Fibroblast of the aortic adventitia (primary cell): ENCODE data around the gene GBE1. TPM values are rescaled to one million over a fixed set of nuclear protein-coding genes. Genes with fewer than 3 reads are reported as not detected.
"Not testable (repeated sequence)": the region's sequence is repeated elsewhere in the genome, so short reads cannot be mapped to it uniquely, and the experiment has no call there.

Experiments used
- DNase-seq: peaks from one replicate; pipeline ENCODE4 v3.0.0-alpha.2; 2010; ENCODE audit warnings: low read depth
- H3K4me3 ChIP-seq: 2 replicates; pipeline ENCODE4 v1.5.1; 2011; ENCODE audit warnings: low read depth, mild to moderate bottlenecking, control low read depth, low read length, moderate library complexity
- total RNA-seq: library from RNA; depleted of rRNA; stranded (reverse); fragments of >200 nt; gene quantifications from 2 replicates; pipeline ENCODE4 v1.2.3, GENCODE V29; 2012; ENCODE audit warnings: low replicate concordance
- TF ChIP-seq, protein P1 (sequence below): IDR thresholded peaks from 2 replicates; pipeline ENCODE4 v1.5.1; 2011; ENCODE audit warnings: mild to moderate bottlenecking, low read length, control low read depth, inconsistent platforms; ENCODE audit not compliant: insufficient read depth

Gene GBE1
- total RNA-seq, 1 donor = 204 TPM

DNA sequence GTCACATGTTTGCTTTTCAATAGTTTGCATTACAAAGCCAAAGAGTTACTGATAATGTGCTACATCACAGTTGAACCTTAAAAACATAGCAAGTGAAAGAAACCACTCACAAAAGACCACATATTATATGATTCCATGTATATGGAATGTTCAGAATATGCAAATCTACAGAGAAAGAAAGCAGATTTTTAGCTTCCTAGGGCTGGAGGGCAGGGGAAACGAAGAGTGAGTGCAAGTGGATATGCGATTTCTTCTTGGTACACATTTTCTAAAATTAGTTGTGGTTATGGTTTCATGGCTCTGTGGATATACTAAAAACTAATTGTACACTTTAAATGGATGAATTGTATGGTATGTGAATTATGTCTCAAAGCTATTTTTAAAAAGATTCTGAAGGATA is 4.0 kb upstream of the GBE1 start:
- no peak for DNase-seq
- TF ChIP-seq, protein P1, sequence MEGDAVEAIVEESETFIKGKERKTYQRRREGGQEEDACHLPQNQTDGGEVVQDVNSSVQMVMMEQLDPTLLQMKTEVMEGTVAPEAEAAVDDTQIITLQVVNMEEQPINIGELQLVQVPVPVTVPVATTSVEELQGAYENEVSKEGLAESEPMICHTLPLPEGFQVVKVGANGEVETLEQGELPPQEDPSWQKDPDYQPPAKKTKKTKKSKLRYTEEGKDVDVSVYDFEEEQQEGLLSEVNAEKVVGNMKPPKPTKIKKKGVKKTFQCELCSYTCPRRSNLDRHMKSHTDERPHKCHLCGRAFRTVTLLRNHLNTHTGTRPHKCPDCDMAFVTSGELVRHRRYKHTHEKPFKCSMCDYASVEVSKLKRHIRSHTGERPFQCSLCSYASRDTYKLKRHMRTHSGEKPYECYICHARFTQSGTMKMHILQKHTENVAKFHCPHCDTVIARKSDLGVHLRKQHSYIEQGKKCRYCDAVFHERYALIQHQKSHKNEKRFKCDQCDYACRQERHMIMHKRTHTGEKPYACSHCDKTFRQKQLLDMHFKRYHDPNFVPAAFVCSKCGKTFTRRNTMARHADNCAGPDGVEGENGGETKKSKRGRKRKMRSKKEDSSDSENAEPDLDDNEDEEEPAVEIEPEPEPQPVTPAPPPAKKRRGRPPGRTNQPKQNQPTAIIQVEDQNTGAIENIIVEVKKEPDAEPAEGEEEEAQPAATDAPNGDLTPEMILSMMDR = no peak
- no peak overlapping the region for H3K4me3 ChIP-seq

DNA sequence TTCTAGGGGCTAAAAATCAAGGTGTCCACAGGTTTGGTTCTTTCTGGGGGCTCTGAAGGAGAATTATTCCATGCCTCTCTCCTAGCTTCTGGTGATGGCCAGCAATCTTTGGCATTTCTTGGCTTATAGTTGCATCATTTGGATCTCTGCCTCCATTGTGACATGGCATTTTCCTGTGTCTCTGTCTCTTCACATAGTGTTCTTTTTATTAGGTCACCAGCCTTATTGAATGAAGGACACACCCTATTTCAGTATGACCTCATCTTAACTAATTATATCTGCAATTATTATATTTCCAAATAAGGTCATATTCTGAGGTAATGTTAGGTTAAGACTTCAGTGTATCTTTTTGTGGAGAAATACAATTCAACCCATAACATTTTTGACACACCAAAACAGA is 3.2 kb upstream of the GBE1 start:
- TF ChIP-seq, protein P1 = no peak
- no peak overlapping the region for H3K4me3 ChIP-seq
- DNase-seq = peak; percentile 49

DNA sequence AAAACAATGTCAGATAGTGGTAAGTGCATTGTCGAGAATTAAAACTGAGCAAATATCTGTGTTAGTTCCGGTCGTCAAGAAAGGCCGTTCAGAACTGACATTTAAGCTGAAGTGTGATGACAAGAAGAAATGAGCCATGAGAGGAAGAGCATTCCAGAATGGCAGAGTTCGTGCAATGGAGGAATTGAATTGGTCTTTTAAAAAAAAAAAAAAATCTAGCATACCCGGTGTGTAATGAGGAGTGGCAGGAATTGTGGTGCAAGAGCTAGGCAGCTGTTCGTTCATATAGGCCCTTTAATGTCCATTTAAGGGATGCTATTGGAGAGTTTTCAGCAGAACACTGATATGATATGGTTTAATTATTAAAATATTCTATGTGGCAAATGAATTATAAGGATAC is 2.6 kb upstream of the GBE1 start:
- TF ChIP-seq, protein P1 = no peak
- no peak for DNase-seq
- no peak overlapping the region for H3K4me3 ChIP-seq

DNA sequence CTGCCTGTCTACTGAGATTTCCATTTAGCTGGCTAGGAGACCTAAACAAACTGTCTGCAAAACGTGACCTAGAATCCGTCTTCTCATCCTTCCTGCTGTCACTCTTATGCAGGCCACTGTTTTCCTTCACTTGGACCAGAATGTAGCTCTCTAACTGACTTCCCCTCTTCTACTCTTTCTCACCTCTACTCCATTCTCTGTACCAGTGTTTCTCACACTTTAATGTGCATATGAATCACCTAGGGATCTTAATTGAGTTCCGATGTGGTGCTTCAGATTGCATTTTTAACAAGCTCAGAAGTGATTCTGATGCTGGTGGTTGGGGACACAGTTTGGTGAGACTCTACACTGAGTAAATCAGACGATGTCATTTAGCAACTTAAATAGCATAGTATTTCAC is 1.6 kb upstream of the GBE1 start:
- DNase-seq = no peak
- no peak overlapping the region for H3K4me3 ChIP-seq
- TF ChIP-seq, protein P1 = no peak

DNA sequence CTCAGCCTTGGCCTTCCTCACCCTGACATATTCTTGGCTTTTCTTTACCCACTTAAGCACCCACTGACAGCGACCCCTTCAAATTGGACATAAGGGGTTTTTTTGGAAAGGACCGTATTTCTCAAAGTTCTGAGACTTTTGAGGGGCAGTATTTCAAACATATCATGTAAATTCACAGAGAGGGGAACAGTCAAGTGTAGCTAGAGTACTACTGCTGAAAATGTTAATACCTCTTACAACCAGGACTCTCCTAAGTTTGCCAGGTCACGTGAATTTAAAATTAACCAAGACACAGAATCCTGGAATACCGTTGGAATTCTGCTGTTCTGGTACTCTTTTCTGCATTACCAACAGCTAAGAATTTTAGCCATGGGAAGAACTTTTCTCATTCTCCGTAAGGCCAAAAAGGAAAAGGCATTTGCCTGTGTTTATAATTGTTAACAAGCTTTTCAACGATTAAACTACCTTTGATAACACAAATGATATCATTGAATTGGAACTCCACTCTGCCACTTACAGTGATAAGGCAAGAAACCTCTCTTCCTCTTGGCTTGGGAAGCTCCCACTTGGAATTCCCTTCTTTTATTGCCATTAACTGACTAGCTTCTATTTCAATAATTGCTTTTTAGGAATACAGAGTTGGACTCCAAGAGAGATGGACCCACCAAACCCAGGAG is 597 bp upstream of the GBE1 start:
- TF ChIP-seq, protein P1 = no peak
- peak; percentile 60 for DNase-seq
- H3K4me3 ChIP-seq = peak overlapping the region; percentile 79

DNA sequence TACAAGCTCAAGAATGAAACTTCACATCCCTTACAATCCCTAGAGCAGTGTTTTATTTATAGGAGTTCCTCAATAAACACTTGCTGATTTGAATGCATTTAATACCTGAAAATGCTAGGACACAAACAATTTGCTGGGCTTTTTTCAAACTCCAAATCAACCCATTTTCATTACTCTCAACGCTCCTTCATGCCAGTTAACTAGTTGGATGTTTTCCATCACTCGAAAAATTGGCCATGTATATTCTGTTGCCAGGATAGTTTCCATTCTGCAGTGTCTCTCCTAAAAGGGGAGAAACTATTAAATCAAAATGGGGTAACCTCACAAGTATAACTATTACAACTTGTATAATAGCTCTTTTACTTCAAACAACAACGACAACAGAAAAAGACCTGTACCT is 1.2 kb downstream of the GBE1 start:
- TF ChIP-seq, protein P1 = no peak
- peak overlapping the region; percentile 79 for H3K4me3 ChIP-seq

DNA sequence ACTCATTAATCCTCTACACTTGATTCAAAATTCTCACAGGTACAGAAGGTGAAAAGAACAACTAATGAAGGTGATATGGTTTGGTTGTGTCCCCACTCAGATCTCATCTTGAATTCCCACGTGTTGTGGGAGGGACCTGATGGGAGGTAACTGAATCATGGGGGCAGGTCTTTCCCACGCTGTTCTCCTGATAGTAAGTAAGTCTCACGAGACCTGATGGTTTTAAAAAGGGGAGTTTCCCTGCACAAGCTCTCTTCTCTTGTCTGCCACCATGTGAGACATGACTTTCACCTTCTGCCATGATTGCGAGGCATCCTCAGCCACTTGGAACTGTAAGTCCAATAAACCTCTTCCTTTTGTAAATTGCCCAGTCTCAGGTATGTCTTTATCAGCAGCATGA is 2.7 kb downstream of the GBE1 start:
- not testable (repeated sequence) for DNase-seq

More for the DNA sequence above, 1.2 kb downstream of the GBE1 start:
- peak; percentile 38 for DNase-seq

More for the DNA sequence above, 2.7 kb downstream of the GBE1 start:
- H3K4me3 ChIP-seq = not testable (repeated sequence)
